CD4-positive, alpha-beta T cell treated with Interleukin-17A for 4 hours (primary cell): Measurements from ENCODE around the gene GTF2H4.
A peak's percentile ranks its signal among the peaks of the same experiment; 100 is the strongest.
"Not testable (repeated sequence)": the region's sequence is repeated elsewhere in the genome, so short reads cannot be mapped to it uniquely, and the experiment has no call there.

ENCODE experiments used
- DNase-seq: peaks from one replicate; pipeline ENCODE4 v3.0.0-alpha.2; 2020; ENCODE audit warnings: mixed read lengths

Gene GTF2H4

GRCh38 chr6:30926644-30927043, 18.6 kb downstream of the GTF2H4 start:
- no peak for DNase-seq

GRCh38 chr6:30927080-30927479, 19.1 kb downstream of the GTF2H4 start:
- DNase-seq: not testable (repeated sequence)

GRCh38 chr6:30928677-30929076, 20.7 kb downstream of the GTF2H4 start:
- no peak for DNase-seq

- DNase-seq: no peak
These were observed 22.5 kb downstream of the GTF2H4 start for GRCh38 chr6:30930506-30930905.

GRCh38 chr6:30931272-30931671, 23.3 kb downstream of the GTF2H4 start:
- no peak for DNase-seq

- DNase-seq: no peak
These were observed 24.1 kb downstream of the GTF2H4 start, which contains the start of gene SFTA2 for GRCh38 chr6:30931969-30932645. TSS of gene SFTA2 (minus strand) at chr6:30932170. CDS start at chr6:30932096, 74 bp downstream.

GRCh38 chr6:30932665-30933365, 24.8 kb downstream of the GTF2H4 start:
- no peak for DNase-seq

GRCh38 chr6:30935018-30935417, 27.0 kb downstream of the GTF2H4 start:
- peak; percentile 8 for DNase-seq

GRCh38 chr6:30937265-30937664, 29.3 kb downstream of the GTF2H4 start:
- DNase-seq: no peak

- no peak for DNase-seq
These were observed 30.7 kb downstream of the GTF2H4 start for GRCh38 chr6:30938730-30939129.

GRCh38 chr6:30939473-30939872, 31.5 kb downstream of the GTF2H4 start:
- no peak for DNase-seq

- DNase-seq: no peak
These were observed 32.5 kb downstream of the GTF2H4 start, which contains the start of gene MUCL3 for GRCh38 chr6:30940361-30940986. TSS of gene MUCL3 (plus strand) at chr6:30940973. CDS start at chr6:30941000, 27 bp downstream.

GRCh38 chr6:30942338-30943060, 34.5 kb downstream of the GTF2H4 start:
- peak; percentile 19 for DNase-seq

GRCh38 chr6:30944051-30944450, 36.0 kb downstream of the GTF2H4 start:
- DNase-seq: no peak

- DNase-seq: no peak
These were observed 37.3 kb downstream of the GTF2H4 start for GRCh38 chr6:30945281-30945680.

GRCh38 chr6:30947231-30947630, 39.2 kb downstream of the GTF2H4 start:
- DNase-seq: no peak

GRCh38 chr6:30948811-30949210, 40.8 kb downstream of the GTF2H4 start:
- no peak for DNase-seq

GRCh38 chr6:30951907-30952469, 44.0 kb downstream of the GTF2H4 start:
- no peak for DNase-seq

- DNase-seq: no peak
These were observed 46.8 kb downstream of the GTF2H4 start for GRCh38 chr6:30954631-30955366.

GRCh38 chr6:30955367-30956042, 47.5 kb downstream of the GTF2H4 start:
- peak; percentile 72 for DNase-seq

- DNase-seq: no peak
These were observed 49.7 kb downstream of the GTF2H4 start for GRCh38 chr6:30957716-30958115.
